Measurements from ENCODE around the gene PRPF6. TPM values are rescaled to one million over a fixed set of nuclear protein-coding genes. Genes with fewer than 3 reads are reported as not detected.

PRPF6 gene
- polyA plus RNA-seq, 3 donors: 29.1 to 47.7 (median 34.5) TPM

- H3K36me3 ChIP-seq (replicated peaks in 1 of 2; ENCODE audit: control insufficient read depth in 1 of 2, insufficient read depth in 2 of 2, low read length in 2 of 2): no peaks in the 10 kb centered on the region
- H2AFZ ChIP-seq (ENCODE audit: insufficient read depth, low read depth, low read length, poor library complexity, severe bottlenecking): peak overlapping the region; percentile 83
- H3K27ac ChIP-seq (ENCODE audit: low read depth in 1 of 2, low read length in 2 of 2): no peak overlapping the region
- DNase-seq: peak in 1 of 3 donors; percentile 42
- Mint-ChIP-seq H3K4me3 (peak overlapping the region; percentile 78 to 88), H3K36me3 (no peaks in the 10 kb centered on the region), H3K27me3 (ENCODE audit: low read depth in 3 of 3) (peaks cover 71 to 92% (median 75%) of the 10 kb centered on the region in 3 donors), H3K4me1 (peaks cover 21% of the 10 kb centered on the region), H3K27ac (peak overlapping the region in 1 of 7 donors; percentile 30), H3K9me3 (peaks cover 0 to 10% (median 2%) of the 10 kb centered on the region in 7 donors)
- H3K4me2 ChIP-seq (replicated peaks; ENCODE audit: extremely low read depth, low read length, poor library complexity, severe bottlenecking): peak overlapping the region; percentile 85
- peak overlapping the region; percentile 64 for H3K9ac ChIP-seq (ENCODE audit: insufficient read depth, low read length, poor library complexity, severe bottlenecking)
- H3K9me3 ChIP-seq (replicated peaks in 1 of 2; ENCODE audit: control insufficient read depth in 1 of 2, insufficient read depth in 1 of 2, low read length in 2 of 2): no peaks in the 10 kb centered on the region
- H3K4me3 ChIP-seq (replicated peaks in 1 of 3; ENCODE audit: low read depth in 2 of 3, low read length in 3 of 3): peak overlapping the region; percentile 39 to 78 (median 49)
- intact Hi-C loops (cut with micrococcal nuclease): no loop called here
- H3K79me2 ChIP-seq (ENCODE audit: insufficient read depth, low read length): no peaks in the 10 kb centered on the region
- peaks cover 26 to 67% of the 10 kb centered on the region in 2 donors for H3K27me3 ChIP-seq (ENCODE audit: control insufficient read depth in 2 of 2, insufficient read depth in 2 of 2, low read length in 2 of 2)
- H3K4me1 ChIP-seq (ENCODE audit: control insufficient read depth in 1 of 2, insufficient read depth in 2 of 2, low read length in 2 of 2): peaks cover 24 to 40% of the 10 kb centered on the region in 2 donors
- WGBS (ENCODE audit: insufficient coverage): under 1% methylated on average over 22 of the region's 55 CpGs
- H4K20me1 ChIP-seq (ENCODE audit: insufficient read depth, low read length): no peaks in the 10 kb centered on the region
- TF ChIP-seq CTCF (IDR thresholded peaks at IDR 0.05): no peak
Observed at GRCh38 chr20:64042054-64042781, 61.3 kb downstream of the PRPF6 start.

GRCh38 chr20:64043768-64044167, 62.8 kb downstream of the PRPF6 start:
- Histone ChIP-seq H3K9me3 (replicated peaks in 1 of 2; ENCODE audit: control insufficient read depth in 1 of 2, insufficient read depth in 1 of 2, low read length in 2 of 2) (peaks cover 0 to 4% of the 10 kb centered on the region in 2 donors), H3K27ac (ENCODE audit: low read depth in 1 of 2, low read length in 2 of 2) (no peak overlapping the region), H3K9ac (ENCODE audit: insufficient read depth, low read length, poor library complexity, severe bottlenecking) (no peak overlapping the region), H4K20me1 (ENCODE audit: insufficient read depth, low read length) (no peaks in the 10 kb centered on the region), H3K4me2 (replicated peaks; ENCODE audit: extremely low read depth, low read length, poor library complexity, severe bottlenecking) (no peak overlapping the region), H3K27me3 (ENCODE audit: control insufficient read depth in 2 of 2, insufficient read depth in 2 of 2, low read length in 2 of 2) (peaks cover 22 to 65% of the 10 kb centered on the region in 2 donors), H3K36me3 (replicated peaks in 1 of 2; ENCODE audit: control insufficient read depth in 1 of 2, insufficient read depth in 2 of 2, low read length in 2 of 2) (no peaks in the 10 kb centered on the region), H3K4me3 (replicated peaks in 1 of 3; ENCODE audit: low read depth in 2 of 3, low read length in 3 of 3) (no peak overlapping the region), H3K4me1 (ENCODE audit: control insufficient read depth in 1 of 2, insufficient read depth in 2 of 2, low read length in 2 of 2) (peaks cover 20 to 29% of the 10 kb centered on the region in 2 donors), H2AFZ (ENCODE audit: insufficient read depth, low read depth, low read length, poor library complexity, severe bottlenecking) (no peak overlapping the region), H3K79me2 (ENCODE audit: insufficient read depth, low read length) (no peaks in the 10 kb centered on the region)
- no peak for TF ChIP-seq CTCF (IDR thresholded peaks at IDR 0.05)
- no peak overlapping the region for H3K27ac Mint-ChIP-seq
- H3K27me3 Mint-ChIP-seq (ENCODE audit: low read depth in 3 of 3): peaks cover 70 to 88% (median 74%) of the 10 kb centered on the region in 3 donors
- no peaks in the 10 kb centered on the region for H3K36me3 Mint-ChIP-seq
- intact Hi-C loops (cut with micrococcal nuclease): no loop called here
- H3K4me3 Mint-ChIP-seq: peak overlapping the region in 1 of 2 donors; percentile 2
- DNase-seq: no peak
- peaks cover 17% of the 10 kb centered on the region for H3K4me1 Mint-ChIP-seq
- peaks cover 0 to 7% (median 2%) of the 10 kb centered on the region in 7 donors for H3K9me3 Mint-ChIP-seq
- WGBS (ENCODE audit: insufficient coverage): no CpG with 5 or more reads among the region's 9 CpGs

Measured in CD14-positive monocyte (primary cell).